ENCODE data around the gene SUSD3.

The SUSD3 gene

DNA sequence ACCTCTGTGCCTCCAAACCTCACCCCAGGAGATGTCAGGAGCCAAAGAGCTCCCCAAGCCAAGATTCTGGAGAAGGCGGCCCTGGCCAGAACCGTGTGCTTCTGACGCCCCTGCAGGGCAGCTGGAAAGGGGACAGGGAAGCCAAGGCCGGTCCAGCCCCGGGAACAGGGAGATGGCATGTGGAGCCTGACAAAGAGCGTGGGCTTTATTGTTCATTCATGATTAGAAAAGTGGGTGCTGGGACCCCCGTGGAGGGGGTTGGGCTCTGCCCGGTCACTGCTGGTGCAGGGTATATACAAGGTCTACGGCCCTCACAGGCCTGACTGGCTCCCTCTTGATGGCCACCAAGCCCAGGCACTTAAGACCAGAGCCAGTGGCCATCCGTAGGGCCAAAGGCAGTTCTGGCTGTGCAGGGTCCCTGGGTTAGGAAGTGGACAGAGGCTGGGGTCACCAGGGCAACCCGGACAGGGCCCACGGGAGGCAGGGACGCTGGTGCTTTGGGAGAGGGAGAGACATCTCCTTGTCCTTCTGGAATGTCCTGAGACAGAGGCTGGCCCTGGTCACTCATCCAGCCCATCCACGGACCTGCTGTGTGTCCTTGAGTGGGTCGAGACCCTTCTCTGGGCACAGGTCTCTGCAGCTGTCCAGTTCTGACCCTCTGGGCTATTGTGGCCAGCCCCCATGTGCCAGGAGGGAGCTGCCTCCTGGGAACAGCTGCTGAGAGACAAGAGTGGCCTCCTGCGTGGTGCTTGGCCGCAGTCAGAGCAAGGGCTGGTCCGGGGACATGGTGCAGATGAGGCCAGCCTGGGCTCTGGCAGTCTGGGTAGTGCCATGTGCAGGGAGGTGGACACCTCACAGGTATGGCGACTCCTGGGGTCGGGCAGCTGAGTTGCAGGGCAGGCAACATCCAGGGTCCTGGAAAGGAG is 63.1 kb downstream of the SUSD3 start:
- H3K4me1 ChIP-seq (ENCODE audit: control insufficient read depth, insufficient read depth, low read length) = peaks cover 10% of the 10 kb centered on the region

DNA sequence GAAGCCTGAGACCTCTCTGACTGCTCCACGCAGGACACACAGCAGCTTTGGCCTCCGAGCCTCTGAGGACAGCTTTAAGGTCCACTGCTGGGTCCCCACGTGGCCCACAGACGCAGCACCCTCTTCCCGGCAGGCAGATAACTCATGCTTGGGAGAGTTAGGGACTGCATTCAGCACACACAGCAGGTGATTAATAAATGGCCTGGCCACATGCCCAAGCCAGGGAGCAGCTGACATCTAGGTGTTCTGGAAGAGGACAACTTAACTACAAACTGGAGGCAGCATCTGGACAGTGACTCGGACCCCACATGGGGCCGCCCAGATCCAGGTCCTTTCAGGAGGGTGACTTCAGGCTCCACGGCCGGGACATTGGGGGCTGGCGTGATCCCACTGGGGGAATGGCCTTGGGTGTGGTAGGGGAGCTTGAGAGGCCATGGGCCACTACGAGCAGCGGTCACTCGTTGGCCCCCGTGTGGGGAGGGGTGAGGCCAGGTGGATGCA is 64.3 kb downstream of the SUSD3 start:
- peaks cover 34% of the 10 kb centered on the region for H3K36me3 ChIP-seq (ENCODE audit: control insufficient read depth, insufficient read depth, low read length)
- no peak overlapping the region for H3K9ac ChIP-seq (ENCODE audit: low read length)
- no peaks in the 10 kb centered on the region for H3K9me3 ChIP-seq (ENCODE audit: control insufficient read depth, insufficient read depth, low read depth, low read length)
- peaks cover 20% of the 10 kb centered on the region for H3K4me1 ChIP-seq (ENCODE audit: control insufficient read depth, insufficient read depth, low read length)
- no peak overlapping the region for H3K4me3 ChIP-seq (ENCODE audit: low read depth, low read length)
- no peak overlapping the region for H3K27ac ChIP-seq (ENCODE audit: low read depth, low read length)
- H3K27me3 ChIP-seq (ENCODE audit: control insufficient read depth, insufficient read depth, low read length) = no peaks in the 10 kb centered on the region

More for the DNA sequence above, 63.1 kb downstream of the SUSD3 start:
- no peak overlapping the region for H3K9ac ChIP-seq (ENCODE audit: low read length)
- peaks cover 34% of the 10 kb centered on the region for H3K36me3 ChIP-seq (ENCODE audit: control insufficient read depth, insufficient read depth, low read length)
- no peak overlapping the region for H3K4me3 ChIP-seq (ENCODE audit: low read depth, low read length)
- no peaks in the 10 kb centered on the region for H3K9me3 ChIP-seq (ENCODE audit: control insufficient read depth, insufficient read depth, low read depth, low read length)
- no peak overlapping the region for H3K27ac ChIP-seq (ENCODE audit: low read depth, low read length)
- H3K27me3 ChIP-seq (ENCODE audit: control insufficient read depth, insufficient read depth, low read length) = no peaks in the 10 kb centered on the region

DNA sequence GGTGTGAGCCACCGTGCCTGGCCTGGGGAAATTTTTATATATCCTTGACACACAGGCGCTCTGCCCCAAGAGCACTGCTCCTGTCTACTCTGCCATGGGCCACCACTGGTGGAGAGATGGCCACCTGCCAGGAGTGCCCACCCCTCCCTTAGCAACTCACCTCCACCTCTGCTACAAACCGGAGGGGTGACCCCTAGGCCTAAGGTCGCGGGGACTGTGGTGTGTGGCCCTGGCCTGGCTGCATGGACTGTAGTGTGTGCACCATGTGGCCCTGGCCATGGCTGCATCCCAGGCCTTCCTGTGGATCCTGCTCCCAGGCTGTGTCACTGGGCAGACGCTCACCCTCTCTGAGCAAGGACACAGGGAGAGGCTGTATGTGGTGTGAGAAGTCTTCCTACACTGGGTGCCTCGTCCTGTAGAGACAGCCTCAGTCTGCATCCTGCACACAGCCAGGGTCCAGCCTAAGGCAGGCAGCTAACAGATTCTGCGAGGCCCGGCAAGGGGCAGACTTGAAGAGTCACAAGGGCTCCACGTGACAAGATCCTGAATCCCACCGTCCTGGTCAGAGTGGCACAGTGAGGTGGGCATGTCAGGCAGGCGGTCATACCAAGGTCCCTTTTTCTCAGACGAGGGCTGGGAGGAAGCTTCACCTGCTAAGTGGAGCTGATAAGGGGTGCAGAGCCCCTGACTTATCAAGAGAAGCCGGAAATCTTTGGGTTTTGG is 65.2 kb downstream of the SUSD3 start:
- Histone ChIP-seq H3K4me3 (ENCODE audit: low read depth, low read length) (no peak overlapping the region), H3K27me3 (ENCODE audit: control insufficient read depth, insufficient read depth, low read length) (no peaks in the 10 kb centered on the region), H3K27ac (ENCODE audit: low read depth, low read length) (no peak overlapping the region), H3K9ac (ENCODE audit: low read length) (no peak overlapping the region), H3K4me1 (ENCODE audit: control insufficient read depth, insufficient read depth, low read length) (peaks cover 22% of the 10 kb centered on the region), H3K36me3 (ENCODE audit: control insufficient read depth, insufficient read depth, low read length) (peaks cover 34% of the 10 kb centered on the region), H3K9me3 (ENCODE audit: control insufficient read depth, insufficient read depth, low read depth, low read length) (no peaks in the 10 kb centered on the region)

DNA sequence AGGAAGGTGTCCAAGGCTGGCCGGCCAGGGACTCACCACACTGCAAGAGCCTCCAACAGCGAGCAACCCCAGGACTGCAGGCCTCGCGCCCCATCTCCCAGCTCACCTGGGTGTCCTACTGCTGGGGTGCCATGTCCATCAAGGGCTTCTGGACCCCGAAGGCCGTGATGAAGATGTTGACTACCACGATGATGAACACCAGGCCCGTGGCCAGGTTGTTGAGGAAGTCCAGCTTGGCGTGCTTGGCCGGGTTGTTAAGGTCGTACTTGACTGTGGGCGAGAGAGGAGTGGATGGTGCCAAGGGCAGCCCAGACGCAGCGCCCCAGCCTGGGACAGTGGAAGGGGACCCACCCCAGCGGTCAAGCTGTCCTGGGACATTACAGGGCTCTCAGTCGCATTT is 66.3 kb downstream of the SUSD3 start:
- H3K36me3 ChIP-seq (ENCODE audit: control insufficient read depth, insufficient read depth, low read length) = peaks cover 34% of the 10 kb centered on the region

DNA sequence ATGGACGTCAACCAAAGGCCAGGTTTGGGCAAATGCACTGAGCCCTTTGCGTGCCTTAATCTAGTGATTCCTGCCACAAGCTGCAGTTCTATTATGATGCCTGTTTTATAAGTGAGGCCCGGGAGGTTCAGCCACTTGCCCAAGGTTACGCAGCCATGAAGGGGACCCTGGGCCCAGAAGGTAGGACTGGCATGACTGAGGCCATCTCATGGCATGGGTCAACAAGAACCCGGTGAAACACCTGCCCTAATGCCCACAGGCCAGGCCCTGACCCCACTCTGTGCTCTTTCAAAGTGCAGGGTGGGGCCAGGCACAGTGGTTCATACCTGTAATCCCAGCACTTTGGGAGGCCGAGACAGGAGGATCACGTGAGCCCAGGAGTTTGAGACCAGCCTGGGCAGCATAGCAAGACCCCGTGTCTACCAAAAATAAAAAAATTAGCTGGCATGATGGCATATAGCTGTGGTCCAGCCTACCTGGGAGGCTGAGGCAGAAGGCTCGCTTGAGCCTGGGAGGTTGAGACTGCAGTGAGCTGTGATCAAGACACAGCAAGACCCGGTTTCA is 66.9 kb downstream of the SUSD3 start:
- Histone ChIP-seq H3K9ac (ENCODE audit: low read length) (no peak overlapping the region), H3K27me3 (ENCODE audit: control insufficient read depth, insufficient read depth, low read length) (no peaks in the 10 kb centered on the region), H3K9me3 (ENCODE audit: control insufficient read depth, insufficient read depth, low read depth, low read length) (no peaks in the 10 kb centered on the region), H3K36me3 (ENCODE audit: control insufficient read depth, insufficient read depth, low read length) (peaks cover 34% of the 10 kb centered on the region), H3K4me1 (ENCODE audit: control insufficient read depth, insufficient read depth, low read length) (peaks cover 17% of the 10 kb centered on the region), H3K27ac (ENCODE audit: low read depth, low read length) (no peak overlapping the region), H3K4me3 (ENCODE audit: low read depth, low read length) (no peak overlapping the region)

More for the DNA sequence above, 66.3 kb downstream of the SUSD3 start:
- no peak overlapping the region for H3K27ac ChIP-seq (ENCODE audit: low read depth, low read length)
- H3K9ac ChIP-seq (ENCODE audit: low read length) = no peak overlapping the region
- H3K9me3 ChIP-seq (ENCODE audit: control insufficient read depth, insufficient read depth, low read depth, low read length) = no peaks in the 10 kb centered on the region
- H3K27me3 ChIP-seq (ENCODE audit: control insufficient read depth, insufficient read depth, low read length) = no peaks in the 10 kb centered on the region
- no peak overlapping the region for H3K4me3 ChIP-seq (ENCODE audit: low read depth, low read length)
- peaks cover 22% of the 10 kb centered on the region for H3K4me1 ChIP-seq (ENCODE audit: control insufficient read depth, insufficient read depth, low read length)

DNA sequence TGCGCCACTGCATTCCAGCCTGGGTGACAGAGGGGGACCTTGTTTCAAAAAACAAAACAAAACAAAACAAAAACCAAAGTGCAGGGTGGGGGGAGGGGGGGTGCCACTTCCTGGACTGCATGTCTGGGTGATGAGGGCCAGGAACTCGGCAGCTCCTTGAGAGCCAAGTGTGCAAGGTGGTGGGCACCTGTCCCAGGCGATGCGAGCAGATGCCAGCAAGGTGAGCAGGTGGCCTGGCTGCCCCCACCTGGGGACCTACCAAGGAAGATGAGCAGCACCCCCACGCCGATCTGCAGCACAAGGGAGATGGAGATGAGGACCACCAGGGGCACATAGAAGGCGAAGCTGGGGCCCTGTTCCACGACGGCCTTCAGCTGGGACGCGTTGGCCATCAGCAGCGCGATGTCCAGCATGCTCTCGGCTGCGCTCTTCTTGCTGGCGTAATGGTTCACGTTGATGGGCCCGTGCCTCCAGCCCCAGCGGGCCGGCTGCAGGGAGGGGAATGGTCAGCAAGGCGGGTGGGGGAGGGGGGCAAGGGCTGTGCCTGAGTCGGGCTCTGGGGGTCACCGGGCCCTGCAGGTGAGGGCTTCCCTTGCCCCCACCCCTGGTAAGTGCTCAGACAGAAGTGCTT is 67.8 kb downstream of the SUSD3 start:
- Histone ChIP-seq H3K9me3 (ENCODE audit: control insufficient read depth, insufficient read depth, low read depth, low read length) (no peaks in the 10 kb centered on the region), H3K4me3 (ENCODE audit: low read depth, low read length) (no peak overlapping the region), H3K27ac (ENCODE audit: low read depth, low read length) (no peak overlapping the region)

DNA sequence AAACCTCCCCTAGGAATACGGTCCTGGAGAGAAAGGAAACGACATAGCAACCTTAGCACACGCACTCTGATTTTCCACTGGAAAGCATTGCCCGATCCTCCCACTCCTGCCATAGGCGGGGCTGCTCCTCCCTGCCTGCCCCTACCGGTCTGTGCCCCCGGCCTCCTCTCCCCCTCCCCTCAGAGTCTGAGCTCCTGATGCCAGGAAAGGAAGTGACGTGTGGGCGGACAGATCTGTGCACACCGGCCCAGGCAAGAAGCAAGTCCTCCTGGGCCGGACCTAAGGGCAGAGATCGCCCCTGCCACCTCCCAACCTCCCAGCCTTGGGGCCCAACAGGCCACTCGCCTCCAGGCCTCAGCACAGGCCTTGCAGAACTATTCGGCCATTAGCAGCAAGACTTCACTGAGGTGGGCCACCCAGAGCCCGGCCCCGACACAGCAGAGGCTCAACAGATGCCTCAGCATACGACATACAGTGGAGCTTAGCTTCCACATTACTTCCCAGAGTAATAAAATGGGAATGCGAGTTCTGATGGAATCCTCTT is 68.4 kb downstream of the SUSD3 start:
- peaks cover 25% of the 10 kb centered on the region for H3K36me3 ChIP-seq (ENCODE audit: control insufficient read depth, insufficient read depth, low read length)
- H3K27ac ChIP-seq (ENCODE audit: low read depth, low read length) = no peak overlapping the region
- H3K9ac ChIP-seq (ENCODE audit: low read length) = no peak overlapping the region
- H3K4me1 ChIP-seq (ENCODE audit: control insufficient read depth, insufficient read depth, low read length) = peaks cover 26% of the 10 kb centered on the region
- no peaks in the 10 kb centered on the region for H3K27me3 ChIP-seq (ENCODE audit: control insufficient read depth, insufficient read depth, low read length)
- no peak overlapping the region for H3K4me3 ChIP-seq (ENCODE audit: low read depth, low read length)
- no peaks in the 10 kb centered on the region for H3K9me3 ChIP-seq (ENCODE audit: control insufficient read depth, insufficient read depth, low read depth, low read length)

More for the DNA sequence above, 67.8 kb downstream of the SUSD3 start:
- H3K9ac ChIP-seq (ENCODE audit: low read length) = no peak overlapping the region
- peaks cover 30% of the 10 kb centered on the region for H3K36me3 ChIP-seq (ENCODE audit: control insufficient read depth, insufficient read depth, low read length)
- H3K4me1 ChIP-seq (ENCODE audit: control insufficient read depth, insufficient read depth, low read length) = peaks cover 20% of the 10 kb centered on the region
- H3K27me3 ChIP-seq (ENCODE audit: control insufficient read depth, insufficient read depth, low read length) = no peaks in the 10 kb centered on the region

DNA sequence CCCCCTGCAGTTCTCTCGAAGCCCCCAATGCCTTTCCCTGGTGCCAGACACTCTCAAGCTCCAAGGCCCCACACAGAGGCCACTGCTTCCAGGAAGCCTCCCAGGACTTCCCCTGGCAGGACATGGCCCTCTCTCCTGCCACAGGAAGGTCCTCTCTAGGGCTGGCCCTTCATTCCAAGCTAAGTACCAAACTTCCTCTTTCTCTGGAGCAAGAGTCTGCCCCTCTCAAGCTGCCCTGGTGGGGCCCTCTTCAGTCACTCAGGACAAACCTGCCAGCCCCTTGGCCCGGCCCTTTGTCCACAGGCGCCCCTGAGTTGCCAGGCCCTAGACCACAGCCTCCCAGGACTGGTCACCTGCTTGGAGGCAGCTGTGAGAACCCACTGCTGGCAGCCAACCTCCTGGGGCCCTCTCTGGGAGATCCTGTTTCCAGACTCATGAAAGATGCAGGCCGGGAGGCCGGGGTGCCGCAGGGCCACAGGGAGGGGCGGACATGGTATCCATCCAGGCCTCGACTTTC is 69.0 kb downstream of the SUSD3 start:
- Histone ChIP-seq H3K9ac (ENCODE audit: low read length) (no peak overlapping the region), H3K27me3 (ENCODE audit: control insufficient read depth, insufficient read depth, low read length) (no peaks in the 10 kb centered on the region), H3K4me1 (ENCODE audit: control insufficient read depth, insufficient read depth, low read length) (peaks cover 30% of the 10 kb centered on the region), H3K36me3 (ENCODE audit: control insufficient read depth, insufficient read depth, low read length) (peaks cover 25% of the 10 kb centered on the region), H3K4me3 (ENCODE audit: low read depth, low read length) (no peak overlapping the region), H3K9me3 (ENCODE audit: control insufficient read depth, insufficient read depth, low read depth, low read length) (no peaks in the 10 kb centered on the region), H3K27ac (ENCODE audit: low read depth, low read length) (no peak overlapping the region)

DNA sequence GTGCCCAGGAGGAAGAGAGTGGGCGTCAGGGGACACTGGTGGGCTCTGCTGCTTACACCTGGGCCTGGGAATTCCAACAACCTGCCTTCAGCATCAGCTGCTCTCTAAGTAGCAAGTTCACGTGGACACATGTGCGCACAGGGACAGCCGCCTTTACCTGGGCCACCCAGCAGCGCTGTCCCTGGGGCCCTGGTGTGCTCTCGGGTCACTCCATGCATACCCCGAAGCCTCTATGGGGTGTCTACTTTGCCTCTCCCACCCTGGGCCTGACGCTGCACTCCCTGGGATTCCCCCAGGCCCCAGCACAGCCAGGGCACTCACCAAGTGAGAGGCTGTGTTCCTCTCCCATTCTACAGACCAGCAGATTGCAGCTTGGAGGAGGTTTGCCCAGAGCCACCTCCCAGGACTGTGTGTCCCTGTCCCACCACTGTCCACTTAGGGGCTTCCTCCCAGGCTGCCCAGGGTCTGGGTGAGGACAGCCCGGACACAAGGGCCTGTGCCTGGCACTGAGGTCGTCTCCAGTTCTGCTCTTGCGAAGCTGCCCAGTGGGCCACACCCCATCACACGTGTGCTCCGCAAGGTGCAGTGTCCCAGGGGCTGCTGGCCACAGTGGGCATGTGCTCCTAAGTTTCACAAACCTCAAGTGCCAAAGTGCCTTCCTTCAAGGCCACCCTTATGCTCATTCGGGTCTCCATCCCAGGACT is 69.7 kb downstream of the SUSD3 start:
- Histone ChIP-seq H3K36me3 (ENCODE audit: control insufficient read depth, insufficient read depth, low read length) (peaks cover 20% of the 10 kb centered on the region), H3K27ac (ENCODE audit: low read depth, low read length) (no peak overlapping the region), H3K27me3 (ENCODE audit: control insufficient read depth, insufficient read depth, low read length) (no peaks in the 10 kb centered on the region), H3K9ac (ENCODE audit: low read length) (no peak overlapping the region), H3K4me1 (ENCODE audit: control insufficient read depth, insufficient read depth, low read length) (peaks cover 38% of the 10 kb centered on the region), H3K9me3 (ENCODE audit: control insufficient read depth, insufficient read depth, low read depth, low read length) (no peaks in the 10 kb centered on the region), H3K4me3 (ENCODE audit: low read depth, low read length) (no peak overlapping the region)

DNA sequence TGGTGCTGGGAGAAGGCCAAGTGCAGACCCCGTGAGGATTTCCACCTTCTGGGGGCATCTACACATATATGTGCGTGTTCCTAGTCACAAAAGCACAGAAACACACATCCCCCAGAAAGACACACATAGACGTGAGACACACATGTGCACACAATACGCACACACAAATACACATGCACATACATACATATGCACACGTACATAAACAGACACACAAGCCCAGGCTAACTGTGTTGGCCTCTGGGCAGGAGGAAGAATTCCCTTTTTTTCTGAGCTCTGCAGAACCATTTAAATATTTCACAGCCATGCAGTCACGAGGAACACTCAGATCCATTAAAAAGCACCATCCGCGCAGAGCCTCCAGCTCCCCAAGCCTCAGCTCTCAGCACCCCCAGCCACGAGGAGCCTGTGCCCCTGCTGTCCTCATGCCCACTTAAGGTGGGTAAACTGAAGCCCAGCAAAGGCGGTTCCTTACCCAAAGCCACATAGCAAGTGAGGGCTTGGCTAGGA is 70.3 kb downstream of the SUSD3 start:
- Histone ChIP-seq H3K4me3 (ENCODE audit: low read depth, low read length) (no peak overlapping the region), H3K27me3 (ENCODE audit: control insufficient read depth, insufficient read depth, low read length) (no peaks in the 10 kb centered on the region), H3K36me3 (ENCODE audit: control insufficient read depth, insufficient read depth, low read length) (peaks cover 14% of the 10 kb centered on the region), H3K4me1 (ENCODE audit: control insufficient read depth, insufficient read depth, low read length) (peaks cover 41% of the 10 kb centered on the region), H3K27ac (ENCODE audit: low read depth, low read length) (no peak overlapping the region), H3K9ac (ENCODE audit: low read length) (no peak overlapping the region), H3K9me3 (ENCODE audit: control insufficient read depth, insufficient read depth, low read depth, low read length) (no peaks in the 10 kb centered on the region)
